ENCODE results near the gene CYB561. TPM values are rescaled to one million over a fixed set of nuclear protein-coding genes. Genes with fewer than 3 reads are reported as not detected.
A peak's percentile ranks its signal among the peaks of the same experiment; 100 is the strongest.
"Not testable (repeated sequence)": the region's sequence is repeated elsewhere in the genome, so short reads cannot be mapped to it uniquely, and the experiment has no call there.

CYB561 gene
- polyA plus RNA-seq, 3 donors: 12.3 to 65.8 (median 16.0) TPM

DNA sequence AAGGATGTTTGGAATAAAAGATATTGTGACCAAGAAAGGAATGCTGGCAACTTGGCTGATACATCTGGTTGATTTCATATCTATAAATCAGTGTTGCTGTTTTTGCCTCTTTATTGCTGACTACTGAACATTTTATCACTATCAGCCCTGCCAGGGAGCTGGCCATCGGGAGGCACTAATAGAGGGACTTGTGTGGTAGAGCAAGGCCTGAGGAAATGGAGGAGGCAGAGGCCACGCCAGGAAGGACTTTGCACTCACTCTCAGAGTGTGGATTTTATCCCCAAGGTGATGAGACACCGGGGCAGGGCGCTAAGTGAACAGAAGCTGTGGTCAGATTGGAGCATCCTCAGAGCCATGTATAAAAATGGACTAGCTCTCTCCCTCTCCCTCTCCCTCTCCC lies 9.3 kb upstream of the CYB561 start:
- WGBS, 3 donors: 41 to 62% (median 42%) methylated on average over 4 of the region's 4 CpGs
- H3K27ac ChIP-seq (ENCODE audit: low read depth, low read length): no peak overlapping the region

DNA sequence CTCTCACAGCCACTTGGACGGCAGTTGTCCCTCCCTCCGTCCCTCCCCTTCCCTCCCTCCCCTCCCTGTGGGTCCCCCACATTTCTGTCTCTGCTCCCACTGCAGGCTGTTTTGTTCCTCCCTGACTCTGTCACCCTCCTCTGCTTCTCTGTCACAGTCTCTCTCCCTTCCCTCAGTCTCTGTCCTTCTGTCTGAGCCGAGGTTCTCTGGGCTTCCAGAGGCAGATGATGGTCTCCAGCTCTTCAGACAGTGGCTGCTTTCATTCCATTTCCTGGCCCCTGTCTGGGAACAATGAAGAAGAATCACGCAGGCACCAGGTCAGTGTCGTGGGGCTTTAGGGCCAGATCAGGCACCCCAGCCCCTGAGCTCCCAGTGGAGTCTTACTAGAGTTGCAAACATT lies 8.8 kb upstream of the CYB561 start:
- H3K27ac ChIP-seq (ENCODE audit: low read depth, low read length): no peak overlapping the region
- WGBS, 3 donors: 22 to 71% (median 41%) methylated on average over 5 of the region's 5 CpGs

DNA sequence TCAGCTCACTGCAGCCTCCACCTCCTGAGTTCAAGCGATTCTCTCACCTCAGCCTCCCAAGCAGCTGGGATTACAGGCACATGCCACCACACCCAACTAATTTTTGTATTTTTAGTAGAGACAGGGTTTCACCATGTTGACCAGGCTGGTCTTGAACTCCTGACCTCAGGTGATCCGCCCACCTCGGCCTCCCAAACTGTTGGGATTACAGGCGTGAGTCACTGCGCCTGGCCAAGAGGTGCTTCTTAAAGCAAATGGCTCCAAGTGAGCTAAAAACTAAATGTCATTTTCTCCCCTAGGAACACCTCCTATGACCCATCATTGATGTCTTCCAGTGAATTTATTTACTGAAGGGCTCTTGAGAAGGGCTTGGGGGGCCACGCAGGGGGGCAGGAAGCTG lies 8.3 kb upstream of the CYB561 start:
- H3K27ac ChIP-seq (ENCODE audit: low read depth, low read length): not testable (repeated sequence)
- 68 to 87% (median 68%) methylated on average over 6 of the region's 6 CpGs for WGBS, 3 donors

DNA sequence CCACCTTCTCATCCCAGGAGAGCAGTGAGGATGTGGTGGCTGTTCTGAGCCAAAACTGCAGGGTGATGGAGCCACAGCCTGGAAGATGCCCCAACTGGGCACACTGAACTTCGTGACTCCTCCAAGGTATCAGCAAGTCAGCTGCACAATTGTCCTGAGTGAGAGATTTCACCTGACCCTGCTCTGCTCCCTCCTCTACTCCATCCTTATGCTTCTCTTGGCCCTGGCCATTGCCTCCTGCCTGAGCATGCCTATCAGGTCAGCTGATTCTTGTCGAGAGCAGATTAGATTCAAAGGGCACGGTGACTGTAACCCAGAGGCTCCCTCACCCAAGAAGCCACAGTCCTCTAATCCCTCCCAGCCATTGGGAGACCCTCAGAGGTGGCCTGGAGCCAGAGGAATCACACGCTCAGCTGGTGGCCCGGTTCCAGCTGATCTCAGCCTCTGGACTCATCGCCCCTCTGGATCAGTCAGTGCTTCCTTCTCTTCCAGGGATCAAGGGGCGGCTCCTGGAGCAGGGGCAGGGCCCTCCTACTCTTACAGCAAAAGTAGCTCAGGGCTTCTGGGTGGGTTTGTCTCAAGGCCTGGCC lies 7.0 kb upstream of the CYB561 start:
- 58 to 64% (median 64%) methylated on average over 7 of the region's 7 CpGs for WGBS, 3 donors
- H3K27ac ChIP-seq (ENCODE audit: low read depth, low read length): no peak overlapping the region

DNA sequence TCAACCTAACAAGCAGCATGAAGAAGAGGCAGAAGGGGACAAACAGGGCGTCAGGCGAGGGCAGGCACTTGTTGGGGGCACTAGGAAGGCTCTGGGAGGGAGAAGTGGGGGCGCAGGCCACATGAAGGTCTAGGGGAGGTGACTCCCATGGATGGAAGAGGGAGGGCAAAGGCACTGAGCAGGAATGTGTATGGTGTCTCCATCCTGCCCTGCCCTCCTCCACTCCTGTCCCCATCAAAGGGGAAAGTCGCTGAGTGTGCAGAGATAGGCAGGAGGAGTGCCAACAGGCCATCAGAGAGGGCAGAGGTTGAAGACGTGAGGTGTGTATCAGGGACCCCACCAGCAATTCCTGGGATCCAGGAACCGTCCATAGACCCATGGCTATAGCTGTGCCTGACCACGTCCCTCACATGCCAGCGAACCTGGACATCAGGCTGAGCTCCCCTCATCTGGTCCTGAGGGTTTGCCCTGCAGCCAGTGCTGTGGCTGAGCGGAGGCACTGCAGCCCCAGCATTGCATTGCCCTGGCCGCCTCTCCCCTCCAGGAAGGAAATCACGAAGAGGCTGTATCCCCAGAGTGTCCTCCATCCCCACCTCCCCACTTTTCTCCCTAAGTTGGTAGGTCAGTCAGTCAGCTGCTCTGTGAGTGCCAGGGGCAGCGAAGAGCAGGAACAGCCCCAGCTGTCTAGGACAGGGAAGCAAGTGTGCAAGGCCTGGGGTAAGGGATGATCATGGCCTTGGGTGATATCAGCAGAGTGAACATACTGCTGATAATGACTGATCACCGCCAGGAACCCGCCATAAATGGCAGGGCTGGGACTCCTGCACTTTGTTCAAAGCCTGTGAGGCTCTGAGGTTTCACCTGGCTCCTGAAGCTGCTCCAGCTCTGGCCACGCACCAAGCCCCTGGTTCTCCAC lies 6.2 kb upstream of the CYB561 start:
- 76 to 86% (median 81%) methylated on average over 15 of the region's 15 CpGs for WGBS, 3 donors
- H3K27ac ChIP-seq (ENCODE audit: low read depth, low read length): no peak overlapping the region

DNA sequence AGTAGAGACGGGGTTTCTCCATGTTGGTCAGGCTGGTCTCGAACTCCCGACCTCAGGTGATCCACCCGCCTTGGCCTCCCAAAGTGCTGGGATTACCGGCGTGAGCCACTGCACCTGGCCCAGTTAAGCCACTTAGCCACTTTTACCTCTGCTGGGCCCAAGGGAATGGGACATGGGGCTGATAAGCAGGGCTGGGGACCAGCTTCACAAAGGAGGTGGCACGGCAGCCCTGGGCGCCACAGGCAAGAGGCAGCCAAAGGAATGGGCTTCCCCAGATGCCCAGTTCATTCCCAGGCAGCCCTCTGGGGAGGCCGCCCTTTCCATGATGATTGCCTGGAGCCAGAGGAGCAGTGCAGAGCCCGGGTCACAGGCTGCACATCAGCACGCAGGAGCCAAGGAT lies 5.0 kb upstream of the CYB561 start:
- H3K27ac ChIP-seq (ENCODE audit: low read depth, low read length): no peak overlapping the region
- WGBS, 3 donors: 86 to 90% (median 90%) methylated on average over 9 to 11 of the region's 11 CpGs

DNA sequence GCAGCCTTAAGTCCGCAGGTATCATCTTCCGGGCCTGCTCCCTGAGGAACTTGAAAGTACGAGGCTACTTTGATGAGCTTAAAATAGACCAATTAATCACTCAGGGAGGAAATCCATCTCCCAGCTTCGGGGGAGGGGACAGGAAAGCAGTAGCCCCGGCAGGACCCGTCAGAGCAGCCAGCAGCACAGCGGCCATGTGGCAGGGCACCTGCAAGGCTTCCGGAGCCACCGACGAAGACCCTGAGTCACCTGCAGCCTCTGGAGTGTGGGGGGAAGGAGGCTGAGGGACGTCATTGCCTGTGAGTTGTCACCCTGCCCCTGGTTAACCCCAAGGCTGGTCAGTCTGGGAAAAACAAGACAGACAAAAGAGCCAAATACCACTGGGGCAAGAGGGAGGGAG lies 4.4 kb upstream of the CYB561 start:
- 25 to 50% (median 43%) methylated on average over 11 of the region's 11 CpGs for WGBS, 3 donors
- no peak overlapping the region for H3K27ac ChIP-seq (ENCODE audit: low read depth, low read length)

DNA sequence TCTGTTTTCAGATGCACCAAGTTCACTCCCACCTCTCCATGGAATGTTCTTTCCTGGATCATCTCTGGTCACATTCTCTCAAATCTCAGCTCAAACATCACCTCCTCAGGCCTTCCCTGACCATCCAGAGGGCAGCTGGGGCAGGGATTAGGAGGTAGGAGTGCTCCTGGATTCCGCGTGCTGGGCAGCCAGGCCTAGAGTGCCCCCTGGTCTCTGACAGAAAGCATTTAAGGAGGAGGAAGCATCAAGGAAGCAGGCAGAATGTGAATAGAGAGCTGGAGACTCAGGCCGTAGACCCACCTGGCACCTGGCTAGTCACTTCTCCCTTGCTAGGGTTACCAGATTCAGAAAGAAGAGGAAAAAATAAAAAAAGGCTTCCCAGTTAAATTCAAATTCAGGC lies 2.5 kb upstream of the CYB561 start:
- WGBS, 3 donors: 86 to 98% (median 91%) methylated on average over 3 of the region's 3 CpGs
- H3K27ac ChIP-seq (ENCODE audit: low read depth, low read length): no peak overlapping the region

DNA sequence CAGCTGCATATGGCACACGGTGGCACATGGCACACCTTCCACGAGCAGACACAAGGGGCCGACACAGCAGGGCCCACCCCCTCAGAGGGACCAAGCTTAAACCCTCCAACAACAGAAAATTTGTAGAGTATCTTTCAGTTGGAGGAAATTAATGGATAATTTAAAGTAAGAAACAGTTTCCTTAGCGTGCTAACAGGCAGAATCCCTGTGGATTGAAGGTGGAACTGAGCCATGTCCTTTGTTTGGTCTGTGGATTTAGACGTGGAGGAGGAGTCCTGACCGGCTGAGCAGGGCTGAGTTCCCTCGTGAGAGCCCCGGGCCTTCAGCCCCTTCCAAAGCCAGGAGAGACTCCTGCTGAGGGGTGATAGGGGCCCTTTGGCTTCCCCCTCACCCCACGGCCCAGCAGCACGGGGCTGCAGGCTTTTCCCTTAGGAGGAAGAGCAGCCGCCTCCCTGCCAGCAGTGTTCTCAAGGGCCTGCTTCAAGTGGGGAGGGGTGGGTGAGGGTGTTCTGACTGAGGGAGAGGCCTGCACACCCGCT lies 1.4 kb upstream of the CYB561 start:
- 18 to 40% (median 30%) methylated on average over 12 of the region's 12 CpGs for WGBS, 3 donors
- peak overlapping the region; percentile 83 for H3K27ac ChIP-seq (ENCODE audit: low read depth, low read length)

DNA sequence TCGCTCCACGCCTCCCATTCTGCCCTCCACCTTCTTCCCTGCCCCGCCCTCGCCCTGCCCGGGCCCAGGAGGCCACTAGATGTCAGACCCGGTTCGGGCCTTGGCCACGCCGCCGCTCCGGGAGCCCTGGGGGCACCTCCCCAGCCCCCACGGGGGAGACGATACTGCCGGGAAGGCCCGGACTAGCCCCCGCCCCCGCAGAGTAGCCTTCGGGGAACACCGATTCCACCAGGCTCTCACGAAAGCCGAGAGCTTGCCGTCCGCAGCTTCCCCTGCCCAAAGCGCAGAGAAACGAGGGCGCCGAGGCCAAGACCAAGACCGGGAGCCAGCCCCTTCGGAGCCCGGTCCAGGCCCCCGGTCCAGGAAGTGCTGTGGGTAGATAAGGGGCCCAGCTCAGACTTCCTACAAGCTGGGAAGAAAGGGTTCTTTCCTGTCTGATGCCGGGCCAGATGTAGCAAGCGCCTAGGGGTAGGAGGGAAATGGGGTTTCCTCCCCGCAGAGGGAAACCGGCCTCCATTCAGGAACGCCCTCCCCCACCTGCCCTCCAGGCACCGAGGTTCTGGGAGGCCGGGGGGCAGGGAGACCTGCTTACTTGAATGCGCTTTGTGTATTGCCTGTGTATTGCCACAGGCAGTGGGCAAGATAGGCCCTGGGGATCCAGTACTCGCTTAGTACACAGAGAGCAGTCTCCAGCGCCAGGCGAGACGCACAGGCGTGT lies 806 bp upstream of the CYB561 start:
- peak overlapping the region; percentile 83 for H3K27ac ChIP-seq (ENCODE audit: low read depth, low read length)
- WGBS, 3 donors: 7 to 30% (median 9%) methylated on average over 44 of the region's 44 CpGs

DNA sequence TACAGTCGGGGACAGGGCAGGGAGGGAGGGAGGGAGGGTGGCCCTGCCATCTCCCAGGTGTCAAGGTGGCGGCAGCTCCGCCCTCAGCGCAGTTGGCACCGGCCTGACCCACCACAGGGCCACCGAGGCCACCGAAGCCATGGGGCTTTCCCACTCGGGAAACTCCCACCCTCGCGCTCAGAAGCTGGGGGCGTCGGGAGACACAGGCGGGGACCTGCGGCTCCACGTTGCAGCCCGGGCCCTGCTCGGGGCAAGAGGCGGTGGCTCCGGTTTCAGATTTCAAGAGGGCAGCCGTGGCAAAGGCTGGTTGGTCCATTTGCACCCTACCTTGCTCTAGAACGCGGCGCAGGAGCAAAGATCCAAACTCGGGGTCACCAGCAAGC lies 544 bp downstream of the CYB561 start:
- H3K27ac ChIP-seq (ENCODE audit: low read depth, low read length): no peak overlapping the region
- WGBS, 3 donors: 0 to 6% (median 5%) methylated on average over 22 to 24 of the region's 24 CpGs

DNA sequence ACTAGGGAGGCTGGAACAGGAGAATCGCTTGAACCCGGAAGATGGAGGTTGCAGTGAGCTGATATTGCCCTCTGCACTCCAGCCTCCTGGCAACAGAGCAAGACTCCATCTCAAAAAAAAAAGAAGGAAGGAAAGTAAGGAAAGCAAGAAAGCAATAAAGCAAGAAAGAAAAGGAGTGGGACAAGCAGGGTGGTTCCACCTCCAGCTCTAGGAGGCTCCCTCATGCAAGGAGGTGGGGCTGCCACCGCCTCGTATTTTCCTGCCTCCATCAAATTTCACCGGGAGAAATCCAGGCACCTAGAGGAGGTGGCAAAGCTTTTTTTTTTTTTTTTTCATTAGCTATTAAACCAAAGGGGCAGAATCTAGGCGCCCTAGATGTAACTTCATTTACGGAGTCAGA lies 1.0 kb downstream of the CYB561 start:
- 27 to 62% (median 60%) methylated on average over 7 of the region's 7 CpGs for WGBS, 3 donors
- no peak overlapping the region for H3K27ac ChIP-seq (ENCODE audit: low read depth, low read length)

DNA sequence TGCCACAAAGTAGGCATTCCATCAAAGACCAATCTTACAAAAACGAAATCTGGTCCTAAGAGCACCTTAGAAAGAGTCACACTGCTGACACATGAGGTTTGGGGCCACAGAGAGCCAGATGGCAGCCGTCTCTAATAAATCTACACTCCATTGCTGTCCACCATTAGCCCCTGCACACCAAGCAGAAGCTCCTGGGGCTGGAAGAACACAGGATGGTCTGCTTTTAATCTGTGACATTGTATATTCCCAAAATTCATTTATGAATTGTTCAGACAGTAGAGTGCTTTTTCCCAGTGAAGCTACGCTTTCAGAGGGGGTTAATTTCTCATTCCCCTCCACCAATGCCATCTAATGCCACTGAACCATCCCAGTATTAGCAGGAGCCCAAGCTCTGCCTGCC lies 1.6 kb downstream of the CYB561 start:
- H3K27ac ChIP-seq (ENCODE audit: low read depth, low read length): no peak overlapping the region
- 61 to 87% (median 83%) methylated on average over 3 of the region's 3 CpGs for WGBS, 3 donors

DNA sequence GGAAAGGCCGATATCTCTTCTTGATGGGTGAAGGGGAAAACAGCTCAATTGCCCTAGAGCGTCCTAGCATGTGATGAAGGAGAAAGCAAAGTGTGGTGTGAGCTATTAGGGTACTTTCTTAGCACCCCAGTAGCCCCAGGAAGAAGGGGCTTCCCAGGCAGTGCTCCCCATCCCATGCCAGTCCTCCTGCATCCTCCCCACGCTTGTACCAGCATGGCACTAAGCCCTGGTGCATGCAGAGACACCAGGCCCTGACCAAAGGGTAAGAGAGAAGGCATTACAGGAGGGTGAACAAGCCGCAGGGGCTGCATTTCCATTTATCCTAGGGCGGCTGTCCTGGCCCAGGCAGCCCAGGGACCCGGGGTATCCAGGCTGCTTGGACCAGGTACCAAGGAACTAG lies 3.1 kb downstream of the CYB561 start:
- no peak overlapping the region for H3K27ac ChIP-seq (ENCODE audit: low read depth, low read length)
- WGBS, 3 donors: 74 to 93% (median 93%) methylated on average over 6 of the region's 6 CpGs

DNA sequence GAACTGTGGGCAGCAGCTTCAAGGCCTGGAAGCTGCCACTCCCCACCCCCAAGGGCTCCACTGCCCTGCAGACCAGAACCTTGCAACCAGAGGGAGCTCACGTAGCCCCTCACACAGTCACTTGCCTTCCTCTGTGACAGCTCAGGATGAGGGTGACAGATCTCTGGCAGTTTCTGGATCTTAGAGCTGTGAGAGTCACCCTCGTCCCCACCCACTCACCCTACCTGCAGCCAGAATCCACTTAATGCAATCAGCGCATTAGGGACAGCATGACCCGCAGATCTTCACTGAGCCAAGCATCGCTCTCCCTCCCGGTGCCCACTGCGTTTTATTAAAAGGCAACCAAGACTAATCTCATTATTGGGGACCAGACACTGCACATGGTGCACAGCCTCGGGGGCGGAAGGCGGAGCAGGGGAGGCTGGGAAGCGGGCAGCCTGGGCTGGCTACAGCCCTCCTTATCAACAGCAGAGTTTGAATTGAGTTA lies 3.5 kb downstream of the CYB561 start:
- WGBS, 3 donors: 46 to 84% (median 83%) methylated on average over 11 of the region's 11 CpGs
- no peak overlapping the region for H3K27ac ChIP-seq (ENCODE audit: low read depth, low read length)

DNA sequence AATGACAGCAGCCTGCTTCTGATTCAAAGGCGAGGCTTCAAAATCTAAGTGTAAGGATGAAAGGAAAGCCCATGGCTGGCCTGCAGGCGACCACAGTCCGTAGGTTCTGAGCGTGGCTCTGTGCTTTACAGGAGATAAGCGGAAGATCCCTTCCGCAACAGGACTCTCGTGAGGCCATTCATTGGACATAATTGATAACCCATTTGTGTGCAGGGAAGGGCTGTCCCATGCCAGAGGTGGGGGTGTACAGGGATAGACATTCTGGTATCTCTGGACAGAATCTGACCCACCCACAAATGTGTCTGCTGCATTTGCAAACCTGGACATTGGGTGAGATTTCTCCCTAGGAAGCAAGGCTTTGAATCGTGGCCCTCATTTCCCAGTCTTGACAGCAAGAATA lies 4.0 kb downstream of the CYB561 start:
- H3K27ac ChIP-seq (ENCODE audit: low read depth, low read length): no peak overlapping the region
- WGBS, 3 donors: 71 to 94% (median 89%) methylated on average over 8 of the region's 8 CpGs

DNA sequence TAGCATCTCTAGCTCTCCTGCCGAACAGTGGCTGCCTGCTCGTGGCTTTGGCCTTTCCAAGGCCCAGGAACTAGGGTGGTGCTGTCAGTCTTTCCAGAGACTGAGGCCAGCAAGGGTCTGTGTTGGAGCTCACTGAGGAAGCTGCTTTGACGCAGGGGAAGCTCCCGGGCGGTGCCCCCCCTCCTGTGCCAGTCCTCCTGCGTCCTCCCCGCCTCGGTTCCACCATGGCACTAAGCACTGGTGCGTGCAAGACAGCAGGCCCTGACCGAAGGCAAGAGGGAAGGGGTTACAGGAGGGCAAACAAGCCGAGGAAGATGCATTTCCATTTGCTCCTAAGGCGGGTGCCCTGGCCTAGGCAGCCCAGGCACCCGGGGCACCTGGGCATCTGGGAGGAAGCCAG lies 4.5 kb downstream of the CYB561 start:
- WGBS, 3 donors: 79 to 87% (median 86%) methylated on average over 13 of the region's 13 CpGs

DNA sequence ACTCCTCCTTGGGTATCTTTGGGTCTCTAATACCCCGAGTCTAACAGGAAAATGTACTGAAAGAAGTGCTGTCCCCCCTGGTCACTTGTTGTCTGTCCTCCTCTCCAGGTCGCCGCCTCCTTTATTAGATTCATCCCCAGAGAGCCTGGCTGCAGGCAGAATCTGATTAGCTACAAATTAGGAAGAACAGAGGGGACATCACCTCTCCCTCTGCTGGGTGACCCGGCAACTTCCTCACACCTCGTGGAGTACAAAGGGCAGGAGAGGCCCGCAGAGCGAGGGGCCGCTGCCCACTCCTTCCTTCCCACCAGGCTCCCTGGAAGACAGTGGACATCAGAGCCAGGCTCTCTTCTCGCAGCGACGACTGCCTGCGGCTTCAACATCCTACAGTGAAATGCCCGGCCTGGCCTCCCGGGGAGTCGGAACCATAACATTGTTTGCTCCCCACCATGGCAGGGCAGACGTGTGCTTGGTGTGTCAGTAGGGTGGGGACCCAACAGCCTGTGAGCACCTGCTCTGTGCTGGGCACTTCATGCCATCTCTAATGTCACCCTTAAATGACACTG lies 5.3 kb downstream of the CYB561 start:
- 68 to 82% (median 74%) methylated on average over 16 of the region's 16 CpGs for WGBS, 3 donors
- no peak overlapping the region for H3K27ac ChIP-seq (ENCODE audit: low read depth, low read length)

More for the DNA sequence above, 4.5 kb downstream of the CYB561 start:
- H3K27ac ChIP-seq (ENCODE audit: low read depth, low read length): no peak overlapping the region
